GM19043 (cell line): ENCODE data around the gene DUSP6.
A peak's percentile ranks its signal among the peaks of the same experiment; 100 is the strongest.

Experiments
- ATAC-seq: cut with Tn5 transposase; IDR thresholded peaks from one replicate; pipeline ENCODE4 v1.9.1; 2021; ENCODE audit warnings: low read depth; ENCODE audit not compliant: unreplicated experiment

DUSP6 gene, protein sequence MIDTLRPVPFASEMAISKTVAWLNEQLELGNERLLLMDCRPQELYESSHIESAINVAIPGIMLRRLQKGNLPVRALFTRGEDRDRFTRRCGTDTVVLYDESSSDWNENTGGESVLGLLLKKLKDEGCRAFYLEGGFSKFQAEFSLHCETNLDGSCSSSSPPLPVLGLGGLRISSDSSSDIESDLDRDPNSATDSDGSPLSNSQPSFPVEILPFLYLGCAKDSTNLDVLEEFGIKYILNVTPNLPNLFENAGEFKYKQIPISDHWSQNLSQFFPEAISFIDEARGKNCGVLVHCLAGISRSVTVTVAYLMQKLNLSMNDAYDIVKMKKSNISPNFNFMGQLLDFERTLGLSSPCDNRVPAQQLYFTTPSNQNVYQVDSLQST

DNA sequence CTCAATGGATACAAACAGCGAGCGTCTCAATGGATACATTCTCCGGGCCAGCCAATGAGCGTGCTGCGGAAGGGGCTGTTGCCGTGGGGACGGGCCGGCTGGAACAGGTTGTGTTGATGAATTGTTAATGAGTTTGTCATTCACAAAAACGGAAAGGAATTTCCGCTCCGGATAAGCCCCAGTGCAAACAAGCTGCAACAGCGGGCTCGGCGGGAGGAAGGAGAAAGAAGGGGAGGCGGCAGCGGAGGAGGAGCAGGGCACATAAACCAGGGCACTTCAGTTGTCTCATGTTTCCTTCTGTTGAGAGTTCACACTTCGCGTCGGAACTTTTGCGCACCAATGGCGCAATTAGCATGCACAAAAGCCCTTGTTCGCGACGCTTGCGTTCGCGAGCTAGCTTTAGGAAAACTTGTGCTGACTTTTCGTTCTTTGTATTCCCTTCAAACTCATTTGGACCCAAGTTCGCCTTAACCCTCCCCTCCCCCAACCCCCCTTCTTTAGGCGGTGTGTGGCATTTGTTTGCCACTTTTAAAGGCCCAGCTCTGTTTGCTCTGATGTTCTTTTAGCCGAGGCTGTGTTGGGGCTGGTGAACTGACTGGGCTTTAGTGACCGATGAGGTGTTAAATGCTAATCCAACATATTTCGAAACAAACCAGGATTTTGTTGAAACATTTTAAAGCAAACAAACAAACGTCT is at the start of gene DUSP6:
Gene DUSP6, minus strand, starts transcription at position 10 of the 696 bp plus-strand sequence. CDS start 462 bp downstream, outside the sequence.
- ATAC-seq, result peak; percentile 32

DNA sequence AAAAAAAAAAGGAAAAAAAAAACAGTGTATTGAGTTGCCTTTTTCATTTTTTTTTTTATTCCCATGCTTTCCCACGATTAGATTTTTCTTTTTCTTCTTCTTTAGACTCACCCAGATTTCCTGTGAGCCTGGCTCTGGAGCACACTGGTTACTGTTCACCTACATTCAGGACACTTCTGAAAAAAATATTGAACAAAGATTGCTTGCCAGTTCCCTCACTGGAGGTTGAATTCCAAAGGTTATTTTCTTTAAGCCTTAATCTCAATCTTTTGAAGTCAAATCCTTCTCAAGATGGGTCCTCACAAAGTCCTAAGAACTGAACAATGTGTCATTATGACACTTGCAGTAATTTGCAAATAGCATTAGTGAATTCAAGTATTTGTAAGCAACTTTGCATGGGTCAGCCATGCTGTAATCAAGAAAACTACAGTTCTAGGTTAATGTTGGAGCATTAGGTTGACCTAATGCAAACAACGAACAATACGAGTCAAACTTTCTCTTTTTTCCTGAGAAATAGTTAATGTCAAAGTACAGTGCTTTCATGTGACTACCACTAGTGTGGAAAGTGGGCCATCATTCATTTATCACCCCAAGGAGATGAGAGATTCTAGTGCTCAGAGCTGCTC is 49.2 kb upstream of the DUSP6 start:
- ATAC-seq, result no peak

DNA sequence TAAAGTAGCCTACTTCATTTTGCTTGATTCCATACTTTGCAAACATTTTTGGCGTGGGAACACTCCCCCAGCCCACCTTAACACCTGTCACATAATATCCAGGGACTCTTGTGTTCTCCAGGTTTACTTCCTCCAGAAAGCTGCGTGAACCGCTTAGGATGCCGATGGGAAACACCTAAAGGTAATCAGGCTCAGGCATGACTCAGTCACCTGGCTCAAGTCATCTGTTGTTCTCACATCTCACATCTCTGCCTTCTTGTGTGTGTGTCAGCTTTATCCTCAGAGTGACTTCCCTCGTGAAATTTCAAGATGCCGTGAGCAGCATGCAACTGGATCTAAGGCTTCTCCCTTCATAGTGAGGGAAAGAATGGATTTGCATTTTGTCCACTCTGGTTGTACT is 48.1 kb upstream of the DUSP6 start:
- no peak for ATAC-seq

DNA sequence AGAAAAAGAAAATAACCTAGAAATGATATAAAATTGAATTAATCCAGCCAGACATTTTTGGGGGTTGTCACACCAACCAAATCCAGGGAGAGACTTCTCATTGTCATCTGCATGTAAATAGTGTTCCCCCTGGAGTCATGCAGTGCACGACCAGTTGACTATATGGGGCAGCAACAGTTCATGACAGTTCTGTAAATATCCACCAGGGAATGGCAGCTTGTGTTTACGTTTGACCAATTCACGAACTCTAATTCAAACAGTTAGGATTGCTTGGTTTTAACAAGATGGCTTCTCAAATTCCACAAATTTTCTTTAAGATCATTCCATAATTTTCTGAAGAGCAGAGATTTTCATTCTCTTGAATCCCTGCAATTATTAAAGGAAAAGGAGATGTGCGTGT is 43.4 kb upstream of the DUSP6 start:
- no peak for ATAC-seq

DNA sequence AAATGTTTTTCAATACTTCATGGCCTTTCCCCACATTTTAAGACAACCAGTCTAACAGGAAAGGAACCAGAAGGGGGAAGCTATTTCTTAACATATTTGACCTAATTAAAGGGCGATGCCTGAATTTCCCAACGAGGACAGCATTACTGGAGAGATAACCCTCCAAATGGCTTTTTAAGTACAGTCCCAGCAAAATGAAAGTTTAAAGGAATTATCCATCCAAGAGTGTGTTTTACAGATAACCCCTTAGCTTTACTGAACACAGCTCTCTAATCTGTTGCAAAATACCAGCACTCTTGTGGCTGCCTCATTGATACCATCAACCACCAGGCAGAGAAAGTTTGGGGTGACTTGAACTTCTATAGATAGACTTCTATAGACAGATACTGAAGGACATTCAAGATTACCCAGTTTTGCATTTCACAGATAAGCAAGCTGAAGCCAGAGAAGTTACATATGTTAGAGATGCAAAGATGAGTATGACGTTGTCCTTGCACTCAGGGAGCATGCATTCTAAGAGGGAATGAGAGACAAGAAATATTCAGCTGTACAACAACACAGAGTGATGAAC is 41.3 kb upstream of the DUSP6 start:
- ATAC-seq, result no peak

DNA sequence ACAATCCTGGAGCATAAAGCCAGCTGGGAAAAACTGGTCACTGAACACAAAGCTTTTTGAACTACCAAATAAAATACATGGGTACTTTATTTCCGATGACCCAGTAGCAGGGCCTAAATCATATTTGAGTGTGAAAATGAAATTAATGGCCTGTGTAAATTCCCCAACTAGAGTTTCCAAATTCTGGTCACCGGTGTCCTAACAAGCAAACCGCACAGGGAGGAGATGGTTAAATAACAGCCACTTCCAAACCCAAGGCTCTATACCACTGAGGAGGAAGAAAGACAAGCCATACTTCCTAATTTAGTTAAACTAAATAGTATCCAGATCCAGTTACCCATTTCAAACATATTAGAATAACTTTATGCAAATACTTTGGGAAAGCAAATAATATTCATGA is 40.1 kb upstream of the DUSP6 start:
- no peak for ATAC-seq

DNA sequence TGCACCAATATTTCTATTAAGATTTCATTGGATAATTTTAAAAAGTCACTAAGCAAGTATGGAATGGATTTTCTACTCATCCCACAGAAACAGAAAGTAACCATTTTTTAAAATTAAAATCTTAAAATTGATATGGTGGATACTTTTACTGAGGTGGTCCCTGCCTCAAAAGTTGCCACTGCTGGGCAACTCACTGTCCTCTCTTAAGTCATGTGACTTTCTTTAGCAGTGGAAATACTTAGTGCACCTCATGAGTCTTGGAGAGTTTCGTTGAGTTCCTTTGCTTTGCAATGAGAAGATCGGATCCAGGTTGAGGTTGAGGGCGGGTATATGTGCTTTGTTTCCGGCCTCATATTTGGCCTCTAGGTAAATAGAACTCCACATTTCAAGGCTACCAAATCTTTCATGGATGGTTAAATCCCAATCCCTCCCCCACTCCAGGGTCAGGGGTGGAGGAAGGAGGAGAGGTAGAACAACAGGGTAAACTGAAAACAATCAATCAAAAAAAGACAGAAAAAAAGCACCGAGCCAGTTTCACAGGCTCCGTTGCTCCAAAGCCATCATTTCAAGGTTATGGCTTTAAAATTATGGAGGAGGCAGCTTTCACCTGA is 39.5 kb upstream of the DUSP6 start:
- no peak for ATAC-seq

DNA sequence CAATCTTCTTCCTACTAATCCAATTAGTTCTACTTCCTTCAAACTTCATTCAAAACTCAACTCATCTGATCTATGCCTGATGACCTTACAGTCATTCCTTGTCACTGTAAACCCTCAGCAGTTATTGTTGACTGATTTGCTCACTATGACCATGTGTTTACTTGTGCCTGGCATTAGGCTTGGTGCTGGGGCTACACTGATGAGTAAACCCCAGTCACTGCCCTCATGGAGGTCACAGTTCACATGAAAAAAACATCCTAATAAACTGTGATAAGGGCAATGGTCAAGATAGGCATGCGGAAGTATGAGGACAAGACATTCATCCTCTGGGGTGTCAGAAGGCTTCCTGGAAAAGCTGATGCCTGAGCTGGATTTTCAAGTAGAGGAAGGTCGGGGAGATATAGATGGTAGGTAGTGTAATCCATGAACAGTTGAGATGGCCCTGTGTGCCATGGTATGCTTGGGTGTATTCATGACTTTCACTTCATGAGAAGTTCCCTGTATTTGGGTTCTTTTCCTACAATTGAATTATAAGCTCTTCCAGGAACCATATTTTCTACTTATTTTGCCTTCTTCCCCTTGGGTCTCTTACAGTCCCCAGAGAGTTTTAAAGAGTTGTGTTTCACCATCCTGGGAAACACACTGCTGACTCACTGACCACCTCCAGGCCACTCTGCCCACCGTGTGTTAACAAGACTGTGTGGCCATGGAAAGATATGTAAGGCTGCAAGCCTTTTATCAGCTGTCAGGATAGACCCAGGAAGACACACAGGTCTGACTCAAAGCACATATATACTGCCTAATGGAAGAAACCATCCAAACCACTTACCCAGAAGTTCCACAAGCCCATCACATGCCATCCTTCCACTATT is 38.7 kb upstream of the DUSP6 start:
- ATAC-seq, result no peak

DNA sequence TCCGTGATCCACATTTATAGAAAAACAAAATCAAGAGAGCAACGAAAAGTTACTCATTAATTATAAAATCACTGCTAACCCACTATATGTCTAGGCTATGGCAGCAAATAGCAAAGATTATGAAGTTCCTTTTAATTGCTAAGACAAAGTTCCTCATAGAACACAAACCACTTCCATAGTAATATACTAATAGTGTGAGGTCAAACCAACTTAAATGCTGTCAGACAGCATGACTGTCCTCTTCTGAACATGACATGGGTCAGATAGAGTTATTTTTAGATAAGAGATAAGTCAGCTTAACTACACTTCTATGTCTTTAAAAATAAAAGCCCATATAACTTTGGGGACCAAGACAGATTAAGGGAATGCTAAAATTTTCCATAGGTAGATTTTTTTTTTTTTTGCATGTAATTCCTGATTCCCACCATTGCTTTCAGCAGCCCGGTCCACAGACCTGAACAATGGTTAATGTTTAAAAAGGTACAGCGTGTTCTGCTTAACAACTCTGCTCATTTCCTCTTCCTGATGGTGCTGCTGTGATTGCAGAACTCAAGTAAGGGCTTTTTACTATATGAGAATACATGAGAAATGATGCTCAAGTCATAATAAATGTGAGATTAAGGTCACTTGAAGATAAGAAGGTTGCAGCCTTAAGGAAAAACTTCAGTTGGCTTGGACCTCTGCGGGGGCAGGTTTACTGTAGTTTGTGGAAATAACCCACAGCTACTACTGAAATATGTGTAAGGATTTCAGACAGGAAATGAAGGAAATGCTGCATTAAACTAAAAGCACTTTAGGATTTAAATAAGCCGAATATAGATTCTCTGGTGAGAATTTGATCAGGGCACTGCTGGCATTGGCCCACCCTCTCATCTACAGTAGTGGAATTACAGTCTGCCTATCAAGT is 37.7 kb upstream of the DUSP6 start:
- ATAC-seq, result peak; percentile 67

DNA sequence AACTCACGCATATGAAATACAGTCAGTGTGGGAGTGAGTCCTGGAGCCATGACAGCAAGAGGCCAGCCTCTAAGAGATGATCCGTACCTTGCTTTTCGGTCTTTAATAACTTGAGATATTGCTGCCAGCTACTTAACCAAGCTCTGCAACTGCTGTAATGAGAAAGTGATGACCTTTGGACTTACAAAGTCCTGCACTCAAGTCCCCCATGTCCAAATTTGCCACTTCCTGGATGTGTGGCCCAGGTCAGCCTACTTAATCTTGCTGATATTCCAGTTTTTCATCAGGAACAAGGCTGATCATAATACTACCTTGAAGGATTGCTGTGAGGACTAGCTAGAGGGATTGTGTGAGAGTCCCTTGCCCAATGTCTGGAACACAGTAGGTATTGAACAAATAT is 33.8 kb upstream of the DUSP6 start:
- no peak for ATAC-seq

DNA sequence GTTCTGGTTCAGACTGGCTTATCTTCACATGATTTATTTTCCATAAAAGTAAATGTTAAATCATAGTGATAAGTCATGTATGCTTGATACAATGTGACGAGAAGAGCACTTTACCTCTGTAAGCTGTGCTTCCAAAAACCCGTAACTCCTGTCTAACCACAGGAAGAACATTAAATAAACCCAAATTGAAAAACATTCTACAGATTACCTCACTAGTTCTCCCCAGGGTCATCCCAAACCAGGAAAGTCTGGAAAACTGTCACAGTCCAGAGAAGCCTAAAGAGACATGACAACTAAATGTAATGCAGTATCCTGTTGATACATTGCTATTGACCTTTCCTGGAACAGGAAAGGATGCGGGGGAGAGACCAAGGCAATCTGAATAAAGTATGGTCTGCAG is 32.5 kb upstream of the DUSP6 start:
- no peak for ATAC-seq

DNA sequence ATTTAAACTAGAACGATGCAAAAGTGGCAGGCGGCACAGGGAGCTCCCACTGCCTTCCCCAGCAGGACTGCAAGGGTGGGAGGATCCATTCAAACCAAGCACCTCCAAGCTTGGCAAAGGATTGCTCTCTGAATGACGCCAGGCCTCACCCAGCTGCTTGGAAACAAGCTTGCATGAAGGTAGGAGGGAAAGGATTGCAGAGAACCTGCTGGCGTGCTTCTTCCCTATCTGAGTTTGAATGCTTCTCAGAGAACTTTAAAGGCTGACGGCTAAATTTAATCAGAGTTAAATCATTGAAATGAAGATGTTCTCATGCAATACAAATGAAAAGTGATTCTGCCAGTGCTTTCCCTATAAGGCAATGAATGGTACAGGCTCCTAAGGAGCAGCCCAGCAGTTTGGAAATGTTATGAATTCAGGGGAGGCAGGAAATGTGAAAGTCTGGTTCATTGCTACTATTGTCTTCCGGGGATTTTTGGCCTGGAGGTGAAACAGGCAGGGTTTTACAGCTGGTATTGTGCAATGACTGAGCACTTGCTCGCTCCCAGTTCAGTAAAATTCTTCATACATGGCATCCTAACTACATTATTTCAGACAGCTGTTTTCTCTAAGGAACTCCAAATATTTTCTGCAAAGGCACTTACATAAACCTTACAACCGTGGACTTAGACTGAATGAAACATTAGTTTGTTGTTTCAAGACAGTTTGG is 31.9 kb upstream of the DUSP6 start:
- no peak for ATAC-seq

DNA sequence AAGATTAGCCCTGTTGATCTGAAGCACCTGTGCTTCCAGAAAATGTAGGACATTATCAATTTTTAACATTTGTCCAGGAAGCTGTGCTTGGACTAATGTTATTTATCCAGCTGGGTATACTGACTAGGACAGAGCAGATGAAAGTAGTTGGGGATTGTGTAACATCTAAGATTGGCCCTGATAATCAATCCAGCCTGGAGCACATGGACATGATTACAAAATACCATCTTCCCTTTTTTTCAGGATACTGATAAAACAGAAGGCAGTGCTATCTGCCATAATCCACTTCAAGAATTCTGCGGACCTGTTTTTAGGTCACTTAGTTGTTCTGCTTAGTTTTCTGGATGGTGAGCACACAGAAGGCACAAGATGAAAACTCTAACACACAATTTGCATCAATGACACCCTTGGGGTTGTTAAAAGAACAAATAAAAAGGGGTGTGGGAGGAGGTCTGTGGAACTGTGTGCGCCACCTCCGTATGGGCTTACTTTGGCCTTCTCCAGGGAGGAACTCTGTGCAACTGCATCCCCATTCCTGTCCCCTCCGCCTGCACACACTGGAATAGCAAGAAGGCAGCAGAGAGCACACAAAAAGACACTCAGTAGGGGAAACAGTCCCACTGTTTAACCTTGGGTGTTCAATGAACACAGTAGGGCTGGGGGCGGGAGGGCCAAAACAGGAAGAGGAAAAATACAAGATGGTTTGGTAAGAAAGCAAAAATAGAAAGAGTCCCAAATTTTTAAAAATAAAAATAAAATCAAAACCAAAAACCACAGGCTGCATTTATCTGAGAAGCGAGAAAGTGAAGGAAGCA is 31.1 kb upstream of the DUSP6 start:
- no peak for ATAC-seq

DNA sequence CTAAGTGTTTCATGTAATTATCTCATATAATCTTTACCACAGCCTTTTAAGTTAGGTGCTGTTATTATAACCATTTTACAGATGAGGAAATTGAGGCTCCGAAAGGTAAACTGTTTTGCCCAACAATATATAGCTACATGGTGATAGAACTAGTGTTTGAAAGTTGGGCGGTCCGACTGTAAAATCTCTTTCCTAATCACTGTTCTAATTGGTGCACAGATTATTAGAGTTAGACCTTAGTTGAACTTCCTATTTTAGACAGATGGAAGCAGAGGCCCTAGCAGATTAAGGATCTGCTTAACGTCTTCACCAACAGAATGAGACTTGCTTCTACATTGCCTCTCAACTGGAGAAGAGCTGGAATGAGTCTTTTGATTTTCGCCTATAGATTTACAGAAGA is 30.0 kb upstream of the DUSP6 start:
- no peak for ATAC-seq

DNA sequence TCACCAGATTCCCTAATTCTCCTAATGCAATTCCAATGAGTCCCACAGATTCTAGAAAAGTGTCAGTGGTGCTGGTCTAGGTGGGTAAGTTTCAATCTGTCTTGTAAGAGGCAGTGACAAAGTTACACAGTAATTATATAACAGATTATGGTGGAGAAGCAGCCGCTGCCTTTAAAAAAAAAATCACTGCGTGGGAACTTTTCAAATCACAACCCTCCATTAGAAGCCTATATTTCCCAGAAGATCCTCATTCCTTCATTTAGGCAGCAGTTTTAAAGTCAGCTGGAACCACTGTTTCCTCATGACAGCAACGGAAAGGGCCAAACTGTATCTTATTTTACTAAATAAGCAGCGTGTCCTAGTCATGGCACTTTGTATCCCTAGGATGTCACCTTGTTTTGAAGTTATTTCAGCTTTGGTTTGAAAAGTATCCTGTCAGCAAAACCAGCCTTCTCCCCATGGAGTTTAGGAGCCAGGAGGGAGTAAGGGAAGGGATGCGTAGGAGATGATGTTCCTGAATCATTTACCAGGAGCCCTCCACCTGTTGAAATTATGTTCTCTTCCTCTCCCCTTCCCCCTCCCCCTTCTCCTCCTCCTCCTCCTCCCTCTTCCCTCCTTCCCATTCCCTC is 27.7 kb upstream of the DUSP6 start:
- no peak for ATAC-seq

DNA sequence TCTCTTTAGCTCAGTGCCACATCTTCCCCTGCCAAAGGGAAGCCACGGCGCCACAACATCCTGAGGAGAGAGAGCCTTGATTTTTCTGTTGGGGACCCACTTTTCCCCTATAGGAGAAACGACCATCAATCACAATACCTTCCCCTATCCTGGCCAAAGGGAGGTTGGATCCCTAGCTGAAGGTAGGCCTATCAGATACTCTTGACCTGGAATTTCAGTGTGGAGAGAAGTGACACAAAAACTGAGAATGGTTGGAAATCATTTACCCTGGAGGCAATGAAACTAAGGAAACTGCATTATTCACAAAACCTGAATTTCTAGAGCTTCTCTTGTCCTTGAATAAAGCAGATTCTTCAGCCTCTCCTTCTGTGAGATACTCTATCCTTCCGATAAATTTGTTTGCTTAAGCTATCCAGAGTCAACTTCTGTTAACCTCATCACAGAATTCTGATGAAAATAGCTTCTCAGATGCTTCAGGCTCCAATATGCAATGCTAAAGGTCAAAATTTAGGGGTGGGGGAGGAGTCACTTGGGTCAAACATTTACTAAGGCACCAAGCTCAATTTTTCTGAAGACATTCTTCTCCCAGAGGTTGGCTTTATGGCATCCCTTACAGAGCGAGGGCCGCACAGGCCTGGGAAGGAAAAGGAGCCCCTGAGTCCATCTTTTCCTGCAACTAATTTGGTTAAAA is 27.0 kb upstream of the DUSP6 start:
- ATAC-seq, result no peak

DNA sequence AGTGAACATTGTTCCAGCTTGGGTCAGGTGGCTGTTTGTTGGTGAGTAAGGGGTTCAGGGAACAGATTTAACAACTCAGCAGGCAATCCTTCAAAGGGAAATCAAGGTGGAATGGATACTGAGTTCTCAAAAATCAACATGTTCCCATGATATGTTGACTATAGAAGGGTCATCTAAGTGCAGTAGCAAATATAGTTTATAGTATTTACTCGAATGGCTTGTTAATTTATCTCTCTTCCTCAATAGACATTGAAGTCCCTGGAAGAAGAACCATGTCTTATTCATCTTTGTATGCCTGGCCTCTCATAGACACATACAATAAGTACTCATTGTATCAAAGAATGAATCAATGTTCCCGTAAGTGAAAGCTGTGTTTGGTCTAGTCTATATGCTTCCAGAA is 24.5 kb upstream of the DUSP6 start:
- ATAC-seq, result no peak
